GM12892 (cell line): ENCODE results near the gene CREBRF.

Experiments used
- POLR2A ChIP-seq: IDR thresholded peaks from 2 replicates; pipeline ENCODE4 v1.6.1; 2011; ENCODE audit warnings: low read depth, low read length, control low read depth
- POLR2AphosphoS5 ChIP-seq: IDR thresholded peaks from 2 replicates; pipeline ENCODE4 v1.6.1; 2011; ENCODE audit warnings: low read depth, low read length, control low read depth

- TF ChIP-seq POLR2A (no peak), POLR2AphosphoS5 (no peak)
Measured at GRCh38 chr5:173039964-173040363, 16.2 kb upstream of the CREBRF start.
